ENCODE data around the gene ZNF549. TPM values are rescaled to one million over a fixed set of nuclear protein-coding genes. Genes with fewer than 3 reads are reported as not detected.
A peak's percentile ranks its signal among the peaks of the same experiment; 100 is the strongest.

Gene ZNF549
- total and polyA plus RNA-seq, 2 of the 13 experiments (the other 11 are each of a cell fraction or from before 2014, with no cell fraction given), result 2.8 to 6.4 TPM

DNA sequence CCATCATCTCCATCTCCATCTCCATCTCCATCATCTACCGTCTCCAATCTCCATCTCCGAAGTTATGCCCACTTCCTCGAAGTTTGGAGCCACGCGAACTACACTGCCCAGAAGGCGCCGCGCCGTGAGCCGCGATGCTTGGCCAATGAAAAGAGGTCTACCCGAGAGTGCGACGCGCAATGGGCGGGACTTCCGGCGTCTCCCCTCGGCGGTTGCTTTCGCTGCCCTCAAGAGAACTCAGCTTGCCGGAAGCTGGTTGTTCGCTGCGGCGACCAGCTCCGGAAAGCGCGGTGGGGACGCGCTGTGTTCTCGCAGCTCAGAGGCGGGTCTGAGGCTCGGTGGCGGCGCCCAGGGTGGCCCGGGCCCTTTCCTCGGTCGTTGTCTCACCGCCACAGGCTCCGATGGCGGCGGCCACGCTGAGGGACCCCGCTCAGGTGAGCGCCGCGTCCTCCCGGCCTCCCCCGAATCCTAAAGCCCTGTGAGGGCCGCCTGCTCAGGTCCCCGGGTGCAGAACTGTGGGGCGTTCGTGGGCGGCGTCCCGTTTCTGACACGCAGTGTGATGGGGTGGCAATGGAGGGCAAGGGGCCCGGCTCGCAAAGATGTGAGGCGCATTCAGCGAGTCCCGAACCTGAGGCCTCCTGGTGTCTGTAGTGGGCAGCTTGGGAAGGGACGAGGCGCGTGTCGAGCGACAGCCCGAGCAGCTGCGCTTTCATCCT, 27.3 kb upstream of the ZNF549 start, which contains the start of gene ZNF773 (continued):
- TF ChIP-seq TBX2 (CRISPR knock-in tag; IDR thresholded peaks at IDR 0.05; ENCODE audit: borderline replicate concordance), result peak; percentile 49; the same call in 1 of the 2 replicates
- TF ChIP-seq TIGD3 (CRISPR knock-in tag; IDR thresholded peaks at IDR 0.05; ENCODE audit: borderline replicate concordance), result 0 out of 2 replicates have a peak, but pooled peaks have one; percentile 59
- TF ChIP-seq GATAD2A (CRISPR knock-in tag; IDR thresholded peaks at IDR 0.05), result 0 out of 2 replicates have a peak, but pooled peaks have one; percentile 30
- peak; percentile 79 for TF ChIP-seq GMEB2 (CRISPR knock-in tag; IDR thresholded peaks at IDR 0.05; ENCODE audit: low read depth)
- TF ChIP-seq ZBTB25 (CRISPR knock-in tag; IDR thresholded peaks at IDR 0.05), result peak; percentile 68; the same call in 1 of the 2 replicates
- TF ChIP-seq ISL2 (CRISPR knock-in tag; IDR thresholded peaks at IDR 0.05), result 0 out of 2 replicates have a peak, but pooled peaks have one; percentile 38
- TF ChIP-seq, protein P1, sequence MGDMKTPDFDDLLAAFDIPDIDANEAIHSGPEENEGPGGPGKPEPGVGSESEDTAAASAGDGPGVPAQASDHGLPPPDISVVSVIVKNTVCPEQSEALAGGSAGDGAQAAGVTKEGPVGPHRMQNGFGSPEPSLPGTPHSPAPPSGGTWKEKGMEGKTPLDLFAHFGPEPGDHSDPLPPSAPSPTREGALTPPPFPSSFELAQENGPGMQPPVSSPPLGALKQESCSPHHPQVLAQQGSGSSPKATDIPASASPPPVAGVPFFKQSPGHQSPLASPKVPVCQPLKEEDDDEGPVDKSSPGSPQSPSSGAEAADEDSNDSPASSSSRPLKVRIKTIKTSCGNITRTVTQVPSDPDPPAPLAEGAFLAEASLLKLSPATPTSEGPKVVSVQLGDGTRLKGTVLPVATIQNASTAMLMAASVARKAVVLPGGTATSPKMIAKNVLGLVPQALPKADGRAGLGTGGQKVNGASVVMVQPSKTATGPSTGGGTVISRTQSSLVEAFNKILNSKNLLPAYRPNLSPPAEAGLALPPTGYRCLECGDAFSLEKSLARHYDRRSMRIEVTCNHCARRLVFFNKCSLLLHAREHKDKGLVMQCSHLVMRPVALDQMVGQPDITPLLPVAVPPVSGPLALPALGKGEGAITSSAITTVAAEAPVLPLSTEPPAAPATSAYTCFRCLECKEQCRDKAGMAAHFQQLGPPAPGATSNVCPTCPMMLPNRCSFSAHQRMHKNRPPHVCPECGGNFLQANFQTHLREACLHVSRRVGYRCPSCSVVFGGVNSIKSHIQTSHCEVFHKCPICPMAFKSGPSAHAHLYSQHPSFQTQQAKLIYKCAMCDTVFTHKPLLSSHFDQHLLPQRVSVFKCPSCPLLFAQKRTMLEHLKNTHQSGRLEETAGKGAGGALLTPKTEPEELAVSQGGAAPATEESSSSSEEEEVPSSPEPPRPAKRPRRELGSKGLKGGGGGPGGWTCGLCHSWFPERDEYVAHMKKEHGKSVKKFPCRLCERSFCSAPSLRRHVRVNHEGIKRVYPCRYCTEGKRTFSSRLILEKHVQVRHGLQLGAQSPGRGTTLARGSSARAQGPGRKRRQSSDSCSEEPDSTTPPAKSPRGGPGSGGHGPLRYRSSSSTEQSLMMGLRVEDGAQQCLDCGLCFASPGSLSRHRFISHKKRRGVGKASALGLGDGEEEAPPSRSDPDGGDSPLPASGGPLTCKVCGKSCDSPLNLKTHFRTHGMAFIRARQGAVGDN (CRISPR knock-in tag; IDR thresholded peaks at IDR 0.05), result peak; percentile 72
- 0 out of 2 replicates have a peak, but pooled peaks have one; percentile 24 for TF ChIP-seq SP5 (CRISPR knock-in tag; IDR thresholded peaks at IDR 0.05; ENCODE audit: borderline replicate concordance, low read depth)
- TF ChIP-seq MXI1 (IDR thresholded peaks at IDR 0.05; ENCODE audit: borderline replicate concordance, low read depth, low read length), result peak; percentile 60; the same call in 1 of the 3 replicates
- TF ChIP-seq ZNF883 (CRISPR knock-in tag; IDR thresholded peaks at IDR 0.05; ENCODE audit: not compliant biosample characterization), result peak; percentile 27
- 0 out of 2 replicates have a peak, but pooled peaks have one; percentile 15 for TF ChIP-seq CCDC6 (CRISPR knock-in tag; IDR thresholded peaks at IDR 0.05)
- 0 out of 2 replicates have a peak, but pooled peaks have one; percentile 23 for TF ChIP-seq ZNF766 (CRISPR knock-in tag; IDR thresholded peaks at IDR 0.05; ENCODE audit: borderline replicate concordance)
- peak; percentile 48; the same call in 1 of the 2 replicates for TF ChIP-seq ZFP91 (CRISPR knock-in tag; IDR thresholded peaks at IDR 0.05; ENCODE audit: borderline replicate concordance)

Measured in HepG2 (cell line).